Measurements from ENCODE around the gene PDE8B.
"Not testable (repeated sequence)": the region's sequence is repeated elsewhere in the genome, so short reads cannot be mapped to it uniquely, and the experiment has no call there.

PDE8B gene

DNA sequence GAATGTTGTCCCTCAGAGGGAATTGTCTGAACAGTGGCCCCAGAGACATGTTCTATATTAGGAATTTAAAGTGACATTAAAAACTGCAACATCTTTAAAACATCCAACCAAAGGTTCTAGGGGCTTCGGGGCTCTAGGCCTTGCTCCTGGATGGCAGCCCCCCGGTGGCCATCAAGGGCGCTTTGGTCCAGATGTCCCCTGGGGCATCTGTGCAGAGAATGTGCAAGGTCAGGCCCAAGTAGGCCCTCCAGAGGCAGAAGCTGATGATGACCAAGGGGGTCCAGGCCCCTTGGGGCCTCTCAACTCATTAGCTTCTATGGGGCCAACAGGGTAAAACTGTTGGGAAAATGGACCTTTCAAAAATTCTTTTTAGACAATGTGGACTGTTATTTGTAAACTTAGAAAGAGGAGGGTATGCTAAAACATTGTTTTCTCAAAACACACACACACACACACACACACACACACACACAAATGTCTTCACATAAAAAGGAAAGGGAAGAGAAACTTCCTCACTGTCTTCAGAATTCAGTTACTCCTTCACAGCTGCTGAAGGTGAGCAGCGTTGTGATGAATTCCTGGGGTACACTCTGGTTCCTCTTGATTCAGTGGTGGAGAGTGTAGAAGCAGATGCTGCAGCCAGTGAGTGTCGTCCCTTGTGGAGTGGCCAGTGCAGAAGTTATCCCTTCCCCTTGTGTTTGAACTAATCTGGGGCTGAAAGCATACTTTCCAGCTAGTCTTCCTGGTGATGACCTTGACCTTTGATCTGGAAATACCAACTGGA lies 156.4 kb downstream of the PDE8B start:
- DNase-seq: no peak

DNA sequence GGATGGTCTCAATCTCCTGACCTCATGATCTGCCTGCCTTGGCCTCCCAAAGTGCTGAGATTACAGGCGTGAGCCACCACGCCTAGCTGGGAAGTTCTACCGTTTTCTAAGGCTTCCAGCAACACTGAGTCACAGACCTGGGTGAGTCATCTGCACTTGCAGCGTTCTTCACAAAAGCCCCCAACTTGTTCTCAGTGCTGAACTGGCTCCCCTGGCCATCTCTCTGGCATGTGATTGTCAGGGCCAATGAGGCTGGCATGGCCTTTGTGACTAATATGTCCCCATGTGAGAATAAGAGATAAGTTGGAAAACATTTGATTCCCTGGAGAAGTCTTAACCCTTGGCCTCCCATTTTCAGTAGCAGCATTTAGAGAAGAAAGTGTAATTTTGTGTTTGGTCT lies 157.3 kb downstream of the PDE8B start:
- no peak for DNase-seq

DNA sequence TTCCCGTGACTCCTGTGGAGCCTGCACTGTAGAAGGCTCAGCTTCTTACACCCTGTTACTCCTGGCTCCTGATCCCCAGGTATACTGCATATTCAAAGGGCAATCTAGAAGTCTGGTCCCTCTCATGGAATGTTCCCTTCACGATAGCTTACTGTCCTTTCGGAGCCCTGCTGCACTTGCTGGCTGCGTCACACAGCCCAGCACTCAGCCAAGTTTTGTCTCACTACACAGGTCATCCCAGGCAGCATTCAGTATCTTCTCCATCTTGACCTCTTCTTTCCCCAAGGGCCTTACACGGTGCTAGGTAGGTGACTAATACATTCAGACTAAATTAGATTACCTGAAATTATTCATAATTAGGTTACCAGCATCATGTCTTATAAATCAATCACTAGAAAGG lies 157.9 kb downstream of the PDE8B start:
- no peak for DNase-seq

DNA sequence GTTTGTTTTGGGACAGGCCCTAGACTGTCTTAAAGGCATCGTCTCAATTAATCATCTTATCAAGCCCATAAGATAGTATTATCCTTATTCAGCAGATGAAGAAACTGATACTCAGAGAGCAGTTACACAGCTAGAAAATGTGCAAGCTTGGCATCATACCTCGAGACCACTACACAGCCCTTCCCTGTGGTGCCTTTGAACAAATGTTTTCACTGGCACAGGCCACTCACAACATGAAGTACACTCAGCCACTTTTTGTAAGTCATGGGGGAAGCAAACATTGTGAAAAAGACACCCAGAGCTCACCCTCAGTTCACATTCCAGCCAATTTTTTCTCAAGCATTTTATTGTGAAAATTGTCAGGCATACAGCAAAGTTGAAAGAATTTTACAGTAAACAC lies 159.1 kb downstream of the PDE8B start:
- DNase-seq: no peak

DNA sequence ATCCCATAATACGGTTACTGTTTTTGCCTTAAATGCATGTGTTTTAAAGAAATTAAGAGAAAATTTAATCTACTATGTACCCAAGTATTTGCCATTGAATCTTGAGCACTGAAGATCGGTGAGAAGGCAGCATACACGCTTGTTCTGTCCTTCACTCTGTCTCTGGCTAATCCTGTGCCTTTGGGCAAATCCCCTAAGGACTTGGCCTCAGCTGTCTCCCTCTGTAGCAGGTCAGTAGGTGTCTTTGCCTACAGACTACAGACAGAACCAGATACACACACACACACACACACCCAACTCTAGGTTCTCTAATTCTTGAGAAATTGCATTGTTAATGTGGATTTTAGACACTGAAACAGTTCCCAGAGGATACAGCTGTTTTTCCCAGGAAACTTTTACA lies 164.2 kb downstream of the PDE8B start:
- no peak for DNase-seq

DNA sequence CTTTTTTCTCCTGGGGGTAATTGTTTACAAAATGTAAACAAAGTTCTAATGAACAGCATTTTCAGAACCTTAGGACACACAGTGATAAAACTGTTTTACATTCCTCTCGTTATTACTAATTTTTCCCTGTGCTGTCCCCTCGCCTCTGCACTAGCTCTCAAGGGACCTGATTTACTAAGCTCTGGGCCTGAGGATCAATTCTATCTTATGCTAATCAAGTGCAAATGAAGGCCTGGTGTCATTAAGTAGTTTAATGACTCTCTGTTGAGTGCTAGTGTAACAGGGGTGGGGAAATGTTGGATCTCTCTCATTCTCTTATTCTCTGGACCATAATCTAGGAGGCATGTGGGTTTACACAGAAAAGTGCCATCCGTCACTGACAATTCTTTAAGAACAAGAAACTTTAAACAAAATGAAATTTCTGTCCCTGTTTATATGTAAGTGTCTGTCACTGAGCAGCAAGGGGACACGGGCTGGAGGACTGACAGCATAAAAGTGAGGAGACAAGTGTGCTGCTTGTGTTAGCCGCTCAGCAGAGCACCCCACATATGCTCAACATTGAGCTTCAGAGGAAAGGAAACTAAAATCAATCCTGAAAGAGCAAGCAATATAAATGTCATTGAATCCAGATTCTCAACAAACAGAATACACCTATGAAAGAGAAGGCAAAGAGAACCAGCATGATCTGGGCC lies 166.3 kb downstream of the PDE8B start:
- no peak for DNase-seq

DNA sequence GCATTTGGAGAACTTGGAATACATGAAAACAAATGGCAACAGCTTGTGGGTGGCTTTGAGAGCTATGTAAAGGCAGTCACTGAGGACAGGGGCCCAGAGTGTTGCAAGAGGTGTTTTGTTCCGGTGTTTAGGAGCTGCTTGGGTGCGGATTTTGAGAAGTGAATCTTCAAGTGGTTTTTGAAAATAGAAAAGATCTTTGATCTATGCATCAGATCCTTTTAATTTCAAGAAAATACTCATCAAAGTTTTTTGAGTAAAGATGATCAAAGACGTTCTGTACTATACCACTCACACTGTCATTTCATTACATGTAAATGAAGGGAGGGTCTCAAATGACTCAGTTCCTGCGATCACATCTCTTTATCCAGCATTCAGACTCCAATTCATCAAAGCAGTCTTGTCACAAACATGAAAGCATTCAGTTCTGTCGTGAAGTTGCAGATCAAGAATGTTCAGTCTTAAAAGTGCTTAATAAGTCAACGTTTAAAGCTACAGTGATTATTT lies 169.1 kb downstream of the PDE8B start:
- no peak for DNase-seq

DNA sequence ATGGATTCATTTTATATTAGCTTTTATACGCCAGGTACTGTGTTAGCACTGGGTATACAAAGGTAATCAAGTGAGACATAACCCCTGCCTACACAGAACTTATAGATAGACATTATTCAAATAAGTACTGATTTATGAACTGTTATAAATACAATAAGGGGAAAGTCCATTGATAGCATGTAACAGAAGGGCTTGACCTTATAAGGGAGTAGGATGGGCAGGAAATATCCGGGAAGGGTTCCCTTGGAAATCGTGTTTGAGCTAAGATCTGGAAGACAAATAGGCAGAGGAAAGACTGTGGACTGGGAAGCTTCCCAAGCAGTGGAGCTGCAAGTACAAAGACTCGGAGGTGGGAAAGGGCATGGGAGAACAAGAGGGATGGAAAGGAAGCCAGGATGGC lies 170.2 kb downstream of the PDE8B start:
- DNase-seq: no peak

DNA sequence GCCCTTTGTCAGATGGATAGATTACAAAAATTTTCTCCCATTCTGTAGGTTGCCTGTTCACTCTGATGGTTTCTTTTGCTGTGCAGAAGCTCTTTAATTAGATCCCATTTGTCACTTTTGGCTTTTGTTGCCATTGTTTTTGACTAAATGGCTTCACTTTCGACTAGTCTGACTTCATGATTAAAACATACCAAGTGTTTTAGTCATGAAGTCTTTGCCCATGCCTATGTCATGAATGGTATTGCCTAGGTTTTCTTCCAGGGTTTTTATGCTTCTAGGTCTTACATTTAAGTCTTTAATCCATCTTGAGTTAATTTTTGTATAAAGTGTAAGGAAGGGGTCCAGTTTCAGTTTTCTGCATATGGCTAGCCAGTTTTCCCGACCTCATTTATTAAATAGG lies 172.9 kb downstream of the PDE8B start:
- DNase-seq: not testable (repeated sequence)

DNA sequence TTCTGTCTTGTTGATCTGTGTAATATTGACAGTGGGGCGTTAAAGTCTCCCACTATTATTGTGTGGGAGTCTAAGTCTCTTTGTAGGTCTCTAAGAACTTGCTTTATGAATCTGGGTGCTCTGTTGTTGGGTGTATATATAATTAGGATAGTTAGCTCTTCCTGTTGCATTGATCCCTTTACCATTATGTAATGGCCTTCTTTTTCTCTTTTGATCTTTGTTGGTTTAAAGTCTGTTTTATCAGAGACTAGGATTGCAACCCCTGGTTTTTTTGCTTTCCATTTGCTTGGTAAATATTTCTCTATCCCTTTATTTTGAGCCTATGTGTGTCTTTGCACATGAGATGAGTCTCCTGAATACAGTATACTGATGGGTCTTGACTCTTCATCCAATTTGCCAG lies 175.9 kb downstream of the PDE8B start:
- DNase-seq: not testable (repeated sequence)

DNA sequence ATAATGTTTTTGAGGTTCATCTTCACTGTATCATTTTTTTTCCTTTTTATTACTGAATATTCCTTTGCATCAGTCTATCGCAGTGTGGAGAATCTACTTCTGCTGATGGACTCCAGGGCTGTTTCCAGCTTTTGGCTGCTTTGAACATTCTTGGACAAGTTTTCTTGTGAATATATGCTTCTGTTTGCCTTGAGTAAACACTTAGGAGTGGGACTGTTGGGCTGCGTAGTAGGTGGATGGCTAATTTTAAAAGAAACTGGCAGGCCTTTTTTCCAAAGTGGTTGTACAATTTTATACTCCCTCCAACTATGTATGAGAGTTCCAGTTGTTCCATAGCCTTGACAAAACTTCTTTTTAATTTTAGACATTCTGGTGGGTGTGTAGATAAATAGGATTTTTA lies 179.3 kb downstream of the PDE8B start:
- DNase-seq: no peak

DNA sequence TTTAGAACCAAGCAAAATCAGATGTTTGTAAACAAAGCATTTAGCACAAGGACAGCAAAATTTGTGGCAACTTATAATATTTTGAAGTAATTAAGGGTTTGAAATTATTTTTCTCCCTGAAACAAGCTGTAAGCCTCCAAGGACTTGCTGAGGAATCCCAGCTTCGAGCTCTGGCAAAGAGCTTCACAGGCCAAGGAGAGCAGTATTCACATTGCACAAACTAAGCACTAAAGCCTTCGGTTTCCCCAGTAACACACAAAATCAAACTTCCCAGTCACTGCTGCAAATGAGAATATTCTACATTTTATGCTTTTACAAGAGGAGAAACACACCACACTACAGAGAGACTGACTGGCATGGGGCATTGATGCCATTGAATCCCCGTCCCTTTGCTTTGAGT lies 179.7 kb downstream of the PDE8B start:
- no peak for DNase-seq

DNA sequence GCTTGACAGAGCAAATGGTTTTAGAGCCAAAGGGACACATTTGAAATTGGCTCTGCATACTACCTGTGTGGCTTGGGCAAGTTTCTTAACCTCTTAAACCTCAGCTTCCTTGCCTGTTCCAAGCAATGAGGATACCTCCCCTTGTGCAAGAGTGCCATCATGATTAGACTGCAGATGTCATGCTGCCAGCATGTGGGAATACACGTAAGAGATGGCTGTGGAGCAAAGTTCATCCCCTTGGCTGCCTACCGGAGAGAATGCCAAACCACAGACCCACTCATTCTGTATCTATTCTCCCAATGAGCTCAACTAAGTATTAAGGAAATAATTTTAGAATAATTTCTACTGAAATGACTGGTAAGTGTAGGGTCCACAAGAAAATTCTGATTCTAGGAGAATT lies 180.3 kb downstream of the PDE8B start:
- DNase-seq: no peak

DNA sequence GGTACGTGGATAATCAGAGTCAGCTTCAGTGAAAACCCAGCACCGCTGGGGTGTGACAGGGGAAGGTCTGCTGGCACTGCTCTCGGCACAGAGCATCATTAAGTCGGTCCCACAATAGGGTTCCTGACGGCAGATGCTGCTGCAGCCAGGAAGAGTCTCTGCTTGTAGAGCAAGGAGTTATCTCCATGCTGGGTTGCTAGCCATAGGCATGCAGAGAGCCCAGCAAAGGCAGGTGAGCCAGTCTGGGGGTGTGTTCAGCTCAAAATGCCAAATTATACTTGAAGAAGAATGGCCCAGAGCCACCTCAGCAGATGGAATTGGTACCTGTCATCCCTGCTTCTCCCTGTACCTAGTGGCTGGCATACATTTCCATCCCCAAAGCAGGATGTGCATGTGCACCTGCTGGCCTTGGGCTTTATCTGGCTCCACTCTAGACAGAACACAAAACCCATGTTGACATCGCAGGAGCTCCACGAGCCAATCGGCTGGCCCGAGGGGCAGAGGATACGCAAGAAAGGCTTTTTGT lies 180.8 kb downstream of the PDE8B start:
- DNase-seq: no peak

DNA sequence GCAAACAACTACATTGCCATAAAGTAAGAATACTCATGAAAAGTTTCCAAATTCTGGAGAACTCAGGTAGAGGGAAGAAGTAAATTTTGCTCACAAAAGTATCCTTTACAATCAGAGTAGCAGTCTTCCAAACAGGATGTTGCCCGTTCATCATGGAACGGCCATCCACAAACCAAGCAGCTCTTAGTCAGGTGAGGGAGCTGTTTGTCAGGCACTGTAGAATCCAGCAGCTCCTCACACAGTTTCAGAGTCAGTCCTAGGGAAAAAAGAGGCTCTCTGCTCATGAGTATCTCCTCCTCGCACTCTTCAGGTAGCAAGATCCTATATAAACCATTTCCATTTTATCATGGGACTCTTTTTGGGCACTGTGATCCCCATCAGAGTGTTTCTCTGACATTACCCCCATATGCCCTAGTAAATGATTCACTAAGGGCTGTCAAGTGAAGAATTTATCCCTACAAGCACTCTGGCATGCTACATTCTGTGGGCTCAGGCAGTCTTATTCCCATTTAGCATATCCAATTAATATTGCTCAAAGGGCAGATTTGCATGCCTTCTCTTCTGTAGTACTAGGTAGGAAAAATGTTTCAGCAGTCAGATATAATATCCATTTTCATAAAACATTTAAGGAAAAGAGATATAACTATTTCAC lies 183.7 kb downstream of the PDE8B start:
- no peak for DNase-seq

DNA sequence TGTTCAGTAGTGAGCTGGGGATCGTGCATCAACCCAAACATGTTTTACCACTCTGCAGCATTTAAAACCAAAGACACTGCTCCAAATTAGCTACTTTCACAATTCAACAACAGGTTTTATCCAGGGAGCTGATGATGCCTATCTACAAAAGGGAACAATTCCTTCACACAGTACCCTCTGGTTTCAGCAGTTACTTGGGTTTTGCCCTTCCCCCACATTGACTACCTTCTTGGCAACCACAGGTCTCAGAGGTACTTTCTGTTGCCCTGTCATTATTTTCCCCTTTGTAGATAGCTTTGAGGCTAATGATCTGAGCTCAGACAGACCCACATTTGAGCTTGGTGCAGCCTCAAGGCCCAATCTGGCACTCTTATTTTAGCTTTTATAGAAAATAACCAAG lies 185.5 kb downstream of the PDE8B start:
- DNase-seq: no peak

DNA sequence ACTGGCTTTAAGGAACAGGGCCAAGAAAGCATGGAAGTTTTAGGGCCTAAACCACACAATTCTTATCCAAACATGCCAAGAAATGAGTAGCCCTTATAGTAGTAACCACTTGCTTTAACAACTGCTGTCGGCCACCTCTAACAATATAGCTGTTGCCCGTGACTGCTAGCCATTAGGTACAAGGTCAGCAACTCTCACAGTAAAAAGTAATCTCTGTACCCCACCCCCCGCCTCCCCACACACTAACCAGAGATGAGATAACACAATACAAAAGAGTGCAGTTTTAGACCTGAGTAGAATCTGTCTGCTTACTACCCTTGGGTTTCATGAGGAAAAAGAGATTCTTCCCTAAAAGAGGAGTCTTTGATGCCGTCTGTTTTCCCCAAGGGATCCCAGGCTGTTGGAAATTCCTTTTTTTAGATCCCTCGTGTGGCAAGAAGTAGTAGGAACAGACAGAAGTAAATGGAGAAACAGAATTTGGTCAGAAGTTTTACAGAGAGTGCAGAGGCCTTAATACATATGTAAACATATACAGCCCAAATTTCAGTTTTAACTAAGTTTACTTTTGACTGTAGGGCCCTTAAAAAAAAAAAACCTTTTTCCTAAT lies 187.3 kb downstream of the PDE8B start:
- DNase-seq: no peak

DNA sequence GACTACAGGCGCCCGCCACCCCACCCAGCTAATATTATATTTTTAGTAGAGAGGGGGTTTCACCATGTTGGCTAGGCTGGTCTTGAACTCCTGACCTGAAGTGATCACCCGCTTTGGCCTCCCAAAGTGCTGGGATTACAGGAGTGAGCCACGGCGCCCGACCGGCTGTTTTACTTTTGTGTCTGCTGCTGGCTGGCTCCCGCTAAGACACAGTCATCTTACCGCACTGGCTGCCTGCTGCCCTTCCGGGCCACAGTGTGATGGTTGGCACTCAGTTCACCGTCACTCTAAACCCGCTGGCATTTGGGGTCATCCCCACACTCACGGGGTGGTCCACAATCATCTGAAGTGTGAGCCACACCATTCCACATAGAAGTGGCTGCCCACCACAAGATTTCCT lies 188.0 kb downstream of the PDE8B start:
- no peak for DNase-seq

DNA sequence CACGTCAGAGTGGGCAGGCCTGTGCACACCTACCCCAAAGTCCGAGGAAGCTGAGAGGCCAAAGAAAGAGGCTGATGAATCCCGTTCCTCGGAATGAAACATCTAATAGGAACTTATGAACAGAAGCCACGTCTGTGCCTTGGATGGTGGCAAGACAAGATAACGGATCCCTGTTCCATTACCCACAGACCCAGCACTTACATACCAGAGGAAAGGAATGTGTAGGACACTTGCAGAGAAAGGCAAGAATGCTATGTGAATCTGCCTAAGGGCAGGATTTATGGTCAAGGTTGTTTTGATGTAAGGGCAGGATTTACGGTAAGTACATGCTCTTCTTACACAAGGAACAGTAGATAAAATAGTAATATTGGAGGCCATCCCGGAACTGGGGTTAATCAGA lies 188.4 kb downstream of the PDE8B start:
- no peak for DNase-seq

DNA sequence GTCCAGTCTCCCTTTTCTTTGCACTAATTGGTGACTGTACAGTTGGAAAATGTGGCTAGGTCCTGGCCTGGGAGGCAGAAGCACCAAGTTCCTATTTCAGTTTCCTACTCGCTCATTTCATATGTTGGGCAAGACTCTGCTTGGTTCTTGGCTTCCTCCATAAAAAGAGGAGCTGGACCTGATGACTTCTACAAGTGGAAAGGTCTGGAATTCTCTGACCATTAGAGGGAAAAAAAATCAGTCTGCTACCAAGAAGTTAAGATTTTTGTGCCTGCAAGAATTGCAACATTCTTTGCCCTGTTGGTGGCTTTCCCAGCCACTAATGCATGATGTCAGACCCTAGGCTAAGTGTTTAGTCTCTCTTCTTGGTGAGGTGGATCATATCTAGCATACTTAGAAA lies 190.2 kb downstream of the PDE8B start:
- DNase-seq: no peak

DNA sequence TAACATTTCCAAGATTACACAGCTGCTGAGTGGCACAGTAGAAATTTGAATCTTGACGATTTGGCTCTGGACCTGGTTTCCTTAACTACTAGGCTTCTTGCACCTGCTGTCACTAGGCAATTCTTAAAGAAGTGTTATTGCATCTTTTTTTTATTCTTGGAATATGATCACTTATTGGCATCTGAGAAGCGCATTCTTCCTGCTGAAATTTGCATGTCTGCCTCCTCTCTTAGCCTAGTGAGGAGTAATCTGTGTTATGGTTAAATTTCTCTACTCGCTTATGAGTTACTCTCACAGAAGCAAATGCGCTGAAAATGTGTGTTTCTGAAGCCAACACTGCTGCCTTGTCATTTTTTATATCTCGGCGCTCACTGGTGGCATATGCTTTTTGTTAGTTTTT lies 192.3 kb downstream of the PDE8B start:
- no peak for DNase-seq

DNA sequence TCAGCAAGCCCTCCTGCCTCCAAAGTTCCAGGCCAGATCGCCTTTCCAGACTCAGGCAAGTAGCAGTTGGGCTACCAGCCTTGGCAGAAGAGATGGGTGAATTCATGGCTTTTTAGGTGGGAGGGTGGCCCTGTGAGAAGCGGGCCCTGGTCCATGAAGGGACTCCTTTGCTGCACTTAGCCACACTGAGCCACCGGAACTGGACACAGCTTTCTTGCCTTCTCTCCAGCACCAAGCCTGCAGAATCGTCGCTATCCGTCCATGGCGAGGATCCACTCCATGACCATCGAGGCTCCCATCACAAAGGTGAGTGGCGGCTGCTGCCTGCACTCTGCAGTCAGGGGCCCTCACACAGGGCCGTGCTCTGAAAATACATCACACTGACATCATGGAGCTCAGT lies 196.7 kb downstream of the PDE8B start:
- DNase-seq: no peak

DNA sequence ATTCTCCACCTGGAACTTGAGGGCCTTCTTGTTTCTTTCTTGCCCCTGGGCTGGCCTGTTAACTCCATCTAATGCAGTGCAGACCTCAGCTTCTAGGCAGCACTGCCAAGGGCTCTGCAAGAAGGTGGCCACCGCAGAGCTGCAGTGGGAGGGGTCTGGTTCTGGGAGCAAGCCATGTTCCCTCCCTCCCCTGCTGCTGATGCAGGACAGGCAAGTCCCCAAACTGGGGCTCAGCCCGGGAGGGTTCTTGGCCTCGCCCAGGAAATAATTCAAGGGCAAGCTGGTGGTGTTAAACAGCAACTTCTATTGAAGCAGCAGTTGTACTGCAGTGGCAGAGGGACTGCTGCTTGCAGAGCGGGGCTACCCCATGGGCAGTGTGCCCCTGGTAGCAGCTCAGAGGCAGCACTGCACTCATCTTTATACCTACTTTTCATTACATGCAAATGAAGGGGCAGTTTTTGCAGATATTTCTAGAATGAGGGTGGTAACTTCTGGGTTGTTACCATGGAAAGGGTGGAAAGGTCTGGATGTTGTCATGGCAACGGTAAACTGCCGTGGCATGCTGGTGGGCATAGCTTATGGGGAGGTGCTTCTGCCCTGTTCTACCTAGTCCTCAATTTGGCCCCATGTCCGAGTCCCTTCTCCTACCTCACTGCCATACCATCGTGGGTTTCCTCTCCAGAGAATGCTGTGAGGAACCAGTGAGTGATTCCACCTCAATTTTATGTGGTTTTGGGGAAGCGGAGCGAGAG lies 199.6 kb downstream of the PDE8B start:
- no peak for DNase-seq

Data from NCI-H526 treated with DMSO at 0.1 percent for 48 hours (cell line).